Fibroblast of the aortic adventitia (primary cell): ENCODE measurements around the gene DCP1A. TPM values are rescaled to one million over a fixed set of nuclear protein-coding genes. Genes with fewer than 3 reads are reported as not detected.

Experiments used
- DNase-seq: peaks from one replicate; pipeline ENCODE4 v3.0.0-alpha.2; 2010; ENCODE audit warnings: low read depth
- H3K4me3 ChIP-seq: 2 replicates; pipeline ENCODE4 v1.5.1; 2011; ENCODE audit warnings: low read depth, mild to moderate bottlenecking, control low read depth, low read length, moderate library complexity
- total RNA-seq: library from RNA; depleted of rRNA; stranded (reverse); fragments of >200 nt; gene quantifications from 2 replicates; pipeline ENCODE4 v1.2.3, GENCODE V29; 2012; ENCODE audit warnings: low replicate concordance
- TF ChIP-seq, protein P1 (sequence below): IDR thresholded peaks from 2 replicates; pipeline ENCODE4 v1.5.1; 2011; ENCODE audit warnings: mild to moderate bottlenecking, low read length, control low read depth, inconsistent platforms; ENCODE audit not compliant: insufficient read depth

DCP1A gene
- total RNA-seq, 1 donor = 16.4 TPM

DNA sequence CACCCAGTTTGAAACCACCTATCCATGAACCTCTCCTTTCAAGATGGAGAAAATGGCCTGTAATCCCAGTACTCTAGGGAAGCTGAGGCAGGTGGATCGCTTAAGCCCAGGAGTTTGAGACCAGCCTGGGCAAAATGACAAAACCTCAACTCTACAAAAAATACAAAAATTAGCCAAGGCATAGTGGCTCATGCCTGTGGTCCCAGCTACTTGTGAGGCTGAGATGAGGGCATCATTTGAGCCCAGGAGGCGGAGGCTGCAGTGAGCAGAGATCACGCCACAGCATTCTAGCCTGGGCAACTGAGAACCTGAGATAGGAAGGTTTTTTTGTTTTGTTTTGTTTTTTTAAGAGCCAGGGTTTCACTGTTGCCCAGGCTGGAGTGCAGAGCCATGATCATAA is 96.9 kb downstream of the DCP1A start:
- TF ChIP-seq, protein P1, sequence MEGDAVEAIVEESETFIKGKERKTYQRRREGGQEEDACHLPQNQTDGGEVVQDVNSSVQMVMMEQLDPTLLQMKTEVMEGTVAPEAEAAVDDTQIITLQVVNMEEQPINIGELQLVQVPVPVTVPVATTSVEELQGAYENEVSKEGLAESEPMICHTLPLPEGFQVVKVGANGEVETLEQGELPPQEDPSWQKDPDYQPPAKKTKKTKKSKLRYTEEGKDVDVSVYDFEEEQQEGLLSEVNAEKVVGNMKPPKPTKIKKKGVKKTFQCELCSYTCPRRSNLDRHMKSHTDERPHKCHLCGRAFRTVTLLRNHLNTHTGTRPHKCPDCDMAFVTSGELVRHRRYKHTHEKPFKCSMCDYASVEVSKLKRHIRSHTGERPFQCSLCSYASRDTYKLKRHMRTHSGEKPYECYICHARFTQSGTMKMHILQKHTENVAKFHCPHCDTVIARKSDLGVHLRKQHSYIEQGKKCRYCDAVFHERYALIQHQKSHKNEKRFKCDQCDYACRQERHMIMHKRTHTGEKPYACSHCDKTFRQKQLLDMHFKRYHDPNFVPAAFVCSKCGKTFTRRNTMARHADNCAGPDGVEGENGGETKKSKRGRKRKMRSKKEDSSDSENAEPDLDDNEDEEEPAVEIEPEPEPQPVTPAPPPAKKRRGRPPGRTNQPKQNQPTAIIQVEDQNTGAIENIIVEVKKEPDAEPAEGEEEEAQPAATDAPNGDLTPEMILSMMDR = no peak
- no peak overlapping the region for H3K4me3 ChIP-seq
- no peak for DNase-seq

GRCh38 chr3:53248161-53248560 is 99.2 kb downstream of the DCP1A start:
- TF ChIP-seq, protein P1 = no peak
- DNase-seq = no peak
- no peak overlapping the region for H3K4me3 ChIP-seq

- no peak overlapping the region for H3K4me3 ChIP-seq
- DNase-seq = no peak
- TF ChIP-seq, protein P1 = no peak
Measured at GRCh38 chr3:53247619-53248018, 99.7 kb downstream of the DCP1A start.

GRCh38 chr3:53244271-53244670 is 103.1 kb downstream of the DCP1A start:
- TF ChIP-seq, protein P1 = no peak
- no peak for DNase-seq
- no peak overlapping the region for H3K4me3 ChIP-seq

DNA sequence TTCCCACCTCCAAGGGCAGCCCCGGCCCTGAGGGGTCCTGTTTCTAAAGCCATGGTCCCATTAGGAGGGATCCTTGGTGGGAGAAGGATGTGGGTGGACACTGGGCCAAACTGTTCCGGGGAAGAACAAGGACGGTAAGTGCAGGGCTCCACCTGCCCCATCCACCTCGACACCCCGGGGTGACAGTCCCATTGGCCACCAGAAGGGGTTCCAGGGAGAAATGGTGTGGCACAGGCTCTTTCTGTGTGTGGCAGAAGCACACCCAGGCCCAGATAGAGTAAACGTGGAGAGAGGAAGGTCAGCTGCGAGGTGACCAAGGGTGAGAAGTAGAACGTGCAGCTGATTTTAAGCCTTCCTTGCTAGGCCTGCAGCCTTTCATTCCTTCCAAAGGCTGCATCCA is 103.6 kb downstream of the DCP1A start:
- no peak for DNase-seq
- TF ChIP-seq, protein P1 = no peak
- no peak overlapping the region for H3K4me3 ChIP-seq

GRCh38 chr3:53243165-53243564 is 104.2 kb downstream of the DCP1A start:
- peak; percentile 61 for DNase-seq
- TF ChIP-seq, protein P1 = no peak

GRCh38 chr3:53242642-53243041 is 104.7 kb downstream of the DCP1A start:
- H3K4me3 ChIP-seq = no peak overlapping the region
- DNase-seq = peak; percentile 62
- TF ChIP-seq, protein P1 = no peak

More at GRCh38 chr3:53243165-53243564, 104.2 kb downstream of the DCP1A start:
- H3K4me3 ChIP-seq = no peak overlapping the region
